Stimulated activated CD4-positive, alpha-beta T cell treated with anti-CD3 and anti-CD28 coated beads, Interleukin-2, amount 100 ng/mL, for 48 hours (primary cell): ENCODE measurements around the gene LAMB4.

Experiments
- DNase-seq, 2 donors: peaks; one replicate each; pipeline ENCODE4 v3.0.0-alpha.2; 2020

Gene LAMB4

GRCh38 chr7:108130261-108130660 is at the start of gene LAMB4:
TSS of gene LAMB4 (minus strand) at chr7:108130361. CDS start at chr7:108123164, 7,197 bp downstream.
- DNase-seq: no peak

- no peak for DNase-seq
Observed at GRCh38 chr7:108178398-108178797, 48.2 kb upstream of the LAMB4 start.

GRCh38 chr7:108171164-108171563 is 41.0 kb upstream of the LAMB4 start:
- no peak for DNase-seq

GRCh38 chr7:108170251-108170650 is 40.1 kb upstream of the LAMB4 start:
- DNase-seq: no peak

- no peak for DNase-seq
Observed at GRCh38 chr7:108167460-108167859, 37.3 kb upstream of the LAMB4 start.

- DNase-seq: no peak
Observed at GRCh38 chr7:108166687-108167086, 36.5 kb upstream of the LAMB4 start.

GRCh38 chr7:108165723-108166122 is 35.6 kb upstream of the LAMB4 start:
- no peak for DNase-seq

GRCh38 chr7:108164946-108165345 is 34.8 kb upstream of the LAMB4 start:
- DNase-seq: no peak

GRCh38 chr7:108164342-108164741 is 34.2 kb upstream of the LAMB4 start:
- no peak for DNase-seq

GRCh38 chr7:108158776-108159175 is 28.6 kb upstream of the LAMB4 start:
- no peak for DNase-seq

- no peak for DNase-seq
Observed at GRCh38 chr7:108157606-108158335, 27.6 kb upstream of the LAMB4 start.

- no peak for DNase-seq
Observed at GRCh38 chr7:108156897-108157605, 26.9 kb upstream of the LAMB4 start.

GRCh38 chr7:108152198-108152597 is 22.0 kb upstream of the LAMB4 start:
- no peak for DNase-seq

GRCh38 chr7:108149908-108150307 is 19.7 kb upstream of the LAMB4 start:
- DNase-seq: no peak

GRCh38 chr7:108149119-108149518 is 19.0 kb upstream of the LAMB4 start:
- DNase-seq: no peak

- DNase-seq: no peak
Observed at GRCh38 chr7:108147031-108147563, 16.9 kb upstream of the LAMB4 start.

GRCh38 chr7:108146070-108146842 is 16.1 kb upstream of the LAMB4 start:
- peak; percentile 42 for DNase-seq

- no peak for DNase-seq
Observed at GRCh38 chr7:108145401-108145800, 15.2 kb upstream of the LAMB4 start.

GRCh38 chr7:108144931-108145330 is 14.8 kb upstream of the LAMB4 start:
- DNase-seq: no peak

GRCh38 chr7:108143658-108144420 is 13.7 kb upstream of the LAMB4 start:
- DNase-seq: no peak

- no peak for DNase-seq
Observed at GRCh38 chr7:108142675-108143259, 12.6 kb upstream of the LAMB4 start.

GRCh38 chr7:108142180-108142579 is 12.0 kb upstream of the LAMB4 start:
- DNase-seq: no peak
